HG03558 (cell line): ENCODE measurements around the gene CBX4.

Source experiments
- ATAC-seq: cut with Tn5 transposase; IDR thresholded peaks from one replicate; pipeline ENCODE4 v1.9.1; 2021; ENCODE audit warnings: moderate number of reproducible peaks; ENCODE audit not compliant: unreplicated experiment; ENCODE audit errors: extremely low read depth

CBX4 gene

DNA sequence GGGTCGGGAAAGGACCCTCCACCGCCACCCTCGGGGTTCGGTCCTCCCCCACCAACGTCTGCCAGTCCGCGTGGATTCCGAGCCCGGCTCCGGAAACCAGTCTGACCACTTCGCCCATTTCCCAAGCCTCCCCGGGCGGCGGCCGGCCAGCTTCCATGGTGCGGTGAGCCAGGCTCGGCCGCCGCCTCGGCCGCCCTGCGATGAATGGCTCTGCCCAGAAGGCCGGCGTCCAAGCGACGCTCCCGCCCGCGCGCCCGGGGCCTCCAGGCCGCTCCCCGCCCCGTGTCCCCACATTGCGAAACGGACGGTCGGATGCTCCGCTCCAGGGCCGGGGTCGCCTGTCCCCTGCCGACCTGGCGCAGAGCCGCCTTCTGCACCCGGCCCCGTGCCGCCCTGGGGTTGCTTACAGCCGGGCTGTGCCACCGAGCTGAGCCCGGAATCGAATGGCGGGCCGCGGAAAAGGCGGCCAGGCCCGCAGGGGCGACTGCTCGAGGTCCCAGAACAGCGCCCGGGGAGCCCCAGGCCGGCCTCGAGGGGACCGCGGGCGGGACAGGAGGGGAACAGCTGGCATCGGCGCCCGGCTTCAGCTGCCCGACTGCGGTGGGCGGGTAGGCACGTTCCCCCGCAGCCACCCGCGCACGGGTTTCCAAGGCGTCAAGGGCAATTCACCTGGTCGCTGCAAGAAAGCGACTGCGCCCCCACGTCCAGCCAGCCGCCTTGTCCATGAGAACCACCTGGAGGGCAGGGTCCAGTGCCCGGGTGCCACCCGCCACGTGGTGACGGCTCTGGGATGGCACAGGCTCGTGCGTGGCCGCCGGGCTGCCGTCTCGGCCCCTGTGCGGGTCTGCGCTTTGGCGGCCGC lies 24.0 kb downstream of the CBX4 start:
- ATAC-seq = no peak

DNA sequence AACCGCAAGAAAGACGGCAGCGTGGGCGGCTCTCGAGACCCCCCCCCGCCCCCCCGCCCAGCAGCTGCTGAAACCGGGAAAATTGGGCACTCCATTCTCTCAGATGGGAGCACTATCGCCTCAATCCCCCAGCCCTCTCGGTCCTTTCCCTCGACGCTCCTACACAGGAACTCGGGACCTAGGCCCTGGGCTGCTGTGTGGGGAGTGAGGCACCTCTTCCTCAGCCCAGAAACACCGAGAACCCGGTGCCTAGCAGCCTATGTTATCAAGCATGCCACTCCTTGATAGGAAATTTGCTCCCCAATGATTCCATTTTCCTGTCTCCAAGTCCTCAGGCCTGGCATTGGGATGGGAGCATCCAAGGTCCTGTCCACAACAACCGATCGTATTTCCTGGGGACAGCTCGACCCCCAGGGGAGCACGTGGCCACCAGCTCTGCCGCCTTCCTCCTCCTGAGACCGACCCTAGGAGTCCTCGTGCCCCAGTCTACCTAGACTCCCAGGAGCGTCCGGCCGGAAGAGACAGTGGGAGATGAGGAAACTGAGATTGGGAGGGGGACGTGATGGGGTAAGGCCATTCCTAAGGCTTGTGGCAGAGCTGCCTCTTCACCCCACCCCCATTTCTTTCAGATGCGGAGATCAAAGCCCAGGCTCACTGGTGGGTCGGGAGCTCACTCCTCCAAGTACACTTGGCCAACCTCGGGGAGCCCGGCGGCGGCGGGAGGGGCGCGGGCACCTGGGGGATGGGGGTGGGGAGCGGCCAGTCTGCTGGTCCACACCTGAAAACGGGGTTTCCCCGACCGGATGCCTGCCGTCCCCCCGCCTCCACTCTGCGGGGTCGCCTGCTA lies 24.9 kb downstream of the CBX4 start:
- no peak for ATAC-seq

DNA sequence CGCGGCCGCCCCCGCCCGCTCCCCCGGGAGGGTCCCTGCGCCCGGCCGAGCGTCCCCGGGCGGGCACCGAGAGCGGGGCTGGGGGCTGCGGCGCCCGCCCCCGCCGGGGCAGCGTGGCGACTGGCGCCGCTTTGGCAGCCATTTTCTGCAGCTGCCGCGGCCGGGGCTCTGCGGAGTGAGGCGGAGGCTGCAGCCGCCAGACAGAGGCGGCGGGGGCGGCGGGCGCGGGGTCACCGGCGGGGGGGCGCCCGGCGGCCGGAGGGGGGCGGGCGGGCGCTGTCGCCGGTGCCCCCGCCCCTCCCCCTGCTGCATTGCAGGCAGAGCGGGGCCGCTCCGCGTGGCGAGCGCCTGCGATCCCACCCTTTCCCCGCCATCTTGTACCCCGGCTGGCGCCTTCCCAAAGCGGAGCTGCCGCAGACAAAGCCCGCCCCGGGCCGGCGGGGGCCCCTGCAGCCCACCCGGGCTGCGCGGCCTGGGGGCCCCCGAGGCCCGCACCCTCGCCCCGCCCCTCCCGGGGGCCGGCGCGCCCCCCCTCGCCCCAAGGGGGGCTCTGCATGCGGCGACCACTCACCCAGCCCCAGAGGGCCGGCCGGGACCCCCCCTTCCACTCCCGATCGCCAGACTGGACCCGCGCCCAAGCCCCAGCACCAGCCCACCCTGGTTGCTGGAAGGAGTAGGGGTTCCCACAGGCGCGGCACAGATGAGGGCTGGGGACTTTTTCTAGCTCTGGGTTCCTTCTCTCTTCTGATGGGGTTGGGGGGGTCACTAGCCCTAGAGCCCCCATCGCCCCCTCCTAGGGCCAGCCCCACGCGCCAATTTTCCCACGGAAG lies 25.7 kb downstream of the CBX4 start:
- no peak for ATAC-seq

GRCh38 chr17:79812353-79813258 lies 26.6 kb downstream of the CBX4 start:
- no peak for ATAC-seq

- ATAC-seq = no peak
Observed at GRCh38 chr17:79811868-79812352, 27.3 kb downstream of the CBX4 start.

DNA sequence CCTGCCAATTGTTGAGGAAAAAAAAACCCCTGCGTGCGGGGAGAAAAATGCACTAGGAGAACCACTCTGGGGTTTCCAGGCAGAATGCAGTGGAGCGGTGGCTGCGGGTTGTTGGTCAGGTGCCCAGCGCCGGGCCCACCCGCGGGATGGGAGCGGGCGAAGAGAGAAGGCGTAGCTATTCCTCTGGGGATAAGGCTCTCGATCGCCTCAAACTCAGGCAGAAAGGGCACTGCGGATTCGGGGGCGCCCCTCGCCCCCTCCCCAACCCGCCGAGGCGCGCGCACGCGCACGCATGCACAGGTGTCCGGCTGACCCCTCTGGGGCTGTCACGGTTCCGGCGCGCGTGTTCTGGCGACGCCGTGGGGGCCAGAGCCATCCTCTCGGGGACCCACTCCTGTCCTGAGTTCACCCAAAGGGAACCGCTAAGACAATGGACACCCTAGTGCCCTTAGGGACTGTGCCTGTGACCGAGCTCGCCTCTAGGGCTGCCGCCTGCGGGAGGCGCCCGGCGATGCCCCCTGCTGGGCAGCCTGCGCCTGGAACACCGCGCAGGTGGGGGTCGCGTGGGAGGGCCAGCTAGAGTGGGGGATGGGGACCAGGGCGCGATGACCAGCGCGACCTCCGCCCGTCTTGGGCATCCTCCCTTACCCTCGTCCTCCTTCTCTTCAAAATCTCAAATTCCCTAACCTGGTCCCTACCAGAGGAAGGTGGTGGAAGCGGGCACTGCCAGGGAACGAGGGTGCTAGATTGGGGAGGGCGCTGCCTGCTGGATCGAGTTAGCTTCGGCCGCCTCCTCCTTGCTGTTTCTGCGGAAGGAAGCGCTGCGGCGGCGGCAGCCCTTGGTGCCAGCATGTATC lies 28.0 kb downstream of the CBX4 start:
- no peak for ATAC-seq

- ATAC-seq = no peak
Observed at GRCh38 chr17:79810130-79811010, 28.9 kb downstream of the CBX4 start.

GRCh38 chr17:79809530-79810129 lies 29.6 kb downstream of the CBX4 start:
- no peak for ATAC-seq

GRCh38 chr17:79808763-79809529 lies 30.3 kb downstream of the CBX4 start:
- no peak for ATAC-seq

DNA sequence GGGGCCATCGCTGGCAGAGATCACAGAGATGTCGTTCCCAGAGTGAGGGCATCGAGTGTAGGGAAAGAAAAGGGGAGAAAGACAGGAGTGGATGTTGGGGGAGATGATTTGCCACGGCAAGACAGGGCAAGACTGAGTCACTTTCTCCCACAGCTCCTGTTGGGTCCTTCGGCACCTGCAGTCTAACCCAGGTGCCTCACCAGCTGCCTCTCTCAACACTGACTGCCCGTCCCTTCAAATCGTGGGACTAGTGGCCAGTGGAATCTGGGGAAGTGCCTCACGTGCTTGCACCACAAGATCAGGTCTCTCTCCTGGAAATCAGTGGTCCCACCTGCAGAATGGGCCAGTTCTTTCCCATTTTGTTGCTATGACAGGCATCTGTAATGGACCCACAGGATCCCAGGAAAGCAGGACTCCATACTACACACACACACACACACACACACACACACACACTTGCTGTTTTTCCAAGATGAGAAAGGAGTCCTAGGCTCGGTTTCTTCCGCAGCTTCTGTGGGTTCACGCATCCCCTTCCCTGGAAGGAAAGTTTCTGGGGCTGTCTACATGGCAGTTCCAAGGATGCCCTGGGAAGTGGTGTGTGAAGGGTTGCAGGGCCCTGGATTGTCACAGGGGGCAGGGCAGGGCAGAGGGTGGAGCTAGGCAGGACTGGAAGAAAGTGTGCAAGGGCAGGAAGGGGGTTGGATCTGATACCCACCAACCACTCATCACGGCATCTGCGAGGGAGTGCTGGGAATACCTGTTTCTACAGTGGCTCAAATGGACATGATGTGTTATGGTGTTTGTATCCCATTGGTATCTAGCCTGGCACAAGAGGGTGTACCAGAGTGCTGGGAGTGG lies 32.1 kb downstream of the CBX4 start:
- ATAC-seq = no peak

DNA sequence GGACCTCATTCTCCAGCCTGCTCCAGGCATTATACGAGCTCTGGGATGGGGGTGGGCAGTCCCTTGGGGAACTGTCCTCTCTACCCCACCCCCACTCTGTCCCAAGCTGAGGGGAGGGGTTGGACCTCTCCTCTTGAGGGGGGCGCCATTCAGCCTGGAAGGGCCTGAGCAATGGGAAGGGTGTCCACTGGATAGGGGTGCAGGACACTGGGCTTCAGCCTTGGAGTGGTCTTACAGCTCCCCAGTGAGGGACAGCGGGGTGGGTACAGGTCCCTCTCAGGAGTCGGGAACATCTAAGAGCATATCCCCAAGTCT lies 32.8 kb downstream of the CBX4 start:
- no peak for ATAC-seq

DNA sequence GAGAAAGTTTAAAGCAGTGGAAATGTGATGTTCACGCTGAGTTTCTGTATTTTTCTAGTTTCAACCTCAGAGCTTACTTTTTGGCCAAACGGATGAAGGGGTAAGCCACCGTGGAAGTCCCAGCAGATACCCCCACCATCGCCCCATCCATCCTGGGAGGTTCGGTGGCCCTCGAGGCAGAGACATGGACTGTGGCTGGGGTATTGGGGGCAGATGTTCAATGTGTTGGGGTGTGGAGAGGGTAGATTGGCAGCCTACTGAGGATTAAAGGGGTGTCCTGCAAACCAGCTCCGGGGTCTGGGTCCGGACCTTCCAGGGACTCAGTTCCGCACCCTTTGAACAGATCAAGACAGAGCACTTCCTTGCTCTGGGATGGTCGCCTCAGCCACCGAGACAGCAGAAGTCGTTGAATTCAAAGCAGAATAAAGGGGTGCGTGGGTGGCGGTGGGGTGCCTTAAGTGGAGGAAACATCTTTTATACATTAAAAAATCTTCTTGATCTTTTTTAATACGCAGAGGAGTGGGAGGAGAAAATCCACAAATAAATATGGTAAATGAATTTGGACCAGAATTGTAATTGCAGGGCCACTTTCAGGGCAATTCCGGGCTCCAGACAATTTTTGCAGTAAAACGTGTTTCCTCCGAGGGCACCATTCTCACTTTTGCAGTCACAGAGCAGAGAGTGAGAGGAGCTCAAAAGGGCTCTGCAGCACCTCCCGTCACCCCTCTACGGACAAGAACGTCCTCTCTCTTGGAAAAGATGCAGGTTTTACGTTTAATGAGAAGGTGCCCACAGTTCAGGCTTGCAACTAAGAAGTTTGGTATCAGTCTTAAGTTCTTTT lies 34.2 kb downstream of the CBX4 start:
- no peak for ATAC-seq

DNA sequence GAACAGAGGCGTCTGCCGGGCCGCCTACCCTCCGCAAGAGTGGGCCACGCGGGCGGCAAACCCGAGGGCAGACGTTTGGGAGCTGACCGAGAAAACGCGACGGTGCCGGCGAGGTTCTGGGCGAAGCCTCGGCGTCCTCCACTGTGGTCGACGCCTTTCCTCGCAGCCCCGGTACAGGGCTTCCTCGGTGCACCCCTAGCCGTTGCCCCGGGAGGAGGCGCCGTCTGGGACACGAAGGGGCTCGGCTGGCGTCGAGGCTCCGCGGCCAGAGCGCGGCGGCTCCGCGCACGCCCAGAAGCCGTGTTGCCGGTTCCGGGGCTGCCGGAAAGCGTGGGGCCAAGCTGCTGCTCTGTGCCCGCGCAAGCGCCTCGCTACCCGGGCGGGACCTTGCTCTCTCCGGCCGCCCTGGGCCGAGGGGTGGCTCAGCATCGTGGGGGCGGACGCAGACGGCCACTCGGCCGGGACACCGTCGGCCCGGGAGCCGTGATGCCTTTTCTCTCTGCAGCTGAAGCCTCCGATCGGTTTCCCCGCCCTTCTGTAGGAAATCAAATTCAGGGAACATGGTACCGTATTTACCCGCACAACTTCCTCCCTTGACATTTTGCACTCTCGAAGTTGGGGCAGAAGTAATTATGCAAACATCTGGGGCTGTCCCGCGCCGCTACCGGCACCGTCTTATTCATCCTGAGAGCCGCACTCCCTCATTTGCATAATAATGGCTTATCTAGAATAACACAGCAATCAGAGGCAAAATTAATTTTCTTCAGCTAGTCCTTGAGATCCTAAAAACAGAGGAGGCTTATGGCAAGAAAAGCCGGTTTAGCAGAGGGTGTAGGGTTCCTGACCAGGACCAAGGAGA lies 35.0 kb downstream of the CBX4 start:
- no peak for ATAC-seq

GRCh38 chr17:79803421-79803996 lies 35.7 kb downstream of the CBX4 start:
- ATAC-seq = no peak
